ENCODE results near the gene CACNB4. TPM values are rescaled to one million over a fixed set of nuclear protein-coding genes. Genes with fewer than 3 reads are reported as not detected.

CACNB4 gene
- polyA plus RNA-seq, 12 donors, result 4.1 to 7.4 (median 5.1) TPM; not detected in 1

- no peak for DNase-seq
Measured at GRCh38 chr2:151860613-151861146, 238.2 kb downstream of the CACNB4 start.

- DNase-seq, result no peak
Measured at GRCh38 chr2:151860210-151860609, 238.6 kb downstream of the CACNB4 start.

GRCh38 chr2:151857650-151858049 is 241.2 kb downstream of the CACNB4 start:
- DNase-seq, result no peak

DNA sequence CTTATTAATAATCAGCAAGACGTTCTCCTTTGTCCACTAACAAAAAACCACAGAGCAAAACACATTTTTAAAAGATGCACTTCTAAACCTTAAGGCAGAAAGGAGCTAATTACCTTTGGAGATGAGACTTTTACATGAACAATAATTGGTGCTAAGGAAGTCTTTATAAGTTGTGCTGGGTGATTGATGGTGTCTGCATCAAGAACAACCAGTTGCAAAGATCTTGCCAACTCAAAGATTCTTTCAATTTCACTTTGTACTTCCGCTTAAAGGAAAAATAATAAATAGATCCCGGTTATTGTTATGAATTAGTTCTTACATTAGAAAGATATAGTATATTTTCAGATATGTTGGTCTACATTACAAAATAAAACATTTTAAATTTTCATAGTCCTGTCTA is 243.7 kb downstream of the CACNB4 start:
- DNase-seq, result no peak

DNA sequence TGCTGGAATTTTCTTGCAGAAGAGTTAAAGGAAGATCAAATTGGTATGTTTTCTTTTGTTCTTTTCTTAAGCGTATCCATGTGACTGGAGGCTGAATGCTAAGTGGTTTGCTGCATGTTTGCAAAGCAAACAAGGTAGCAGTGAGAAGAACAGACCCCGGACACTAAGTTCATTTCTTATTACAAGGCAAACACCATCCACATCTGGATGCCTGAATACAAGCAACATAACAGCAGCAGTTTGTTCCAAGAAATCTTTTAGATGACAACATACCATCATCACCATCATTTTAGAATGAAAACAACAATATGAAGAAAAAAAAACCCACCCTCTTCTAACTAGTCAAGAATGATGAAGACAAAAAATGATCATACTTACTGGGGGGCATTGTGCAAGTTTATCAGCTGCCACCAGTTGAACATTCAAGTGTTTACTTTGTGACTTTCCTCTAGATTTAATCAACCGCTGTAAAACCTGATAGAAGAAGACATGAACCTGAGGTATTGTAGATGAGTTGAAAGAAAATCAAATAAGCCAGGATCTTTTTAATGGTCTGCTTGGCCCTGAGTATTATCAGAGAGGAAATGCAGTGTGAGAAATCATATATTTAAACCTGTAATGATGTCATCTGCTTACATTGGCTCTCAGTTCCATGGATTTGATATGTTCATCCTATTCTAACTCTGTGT is 245.6 kb downstream of the CACNB4 start:
- no peak for DNase-seq

DNA sequence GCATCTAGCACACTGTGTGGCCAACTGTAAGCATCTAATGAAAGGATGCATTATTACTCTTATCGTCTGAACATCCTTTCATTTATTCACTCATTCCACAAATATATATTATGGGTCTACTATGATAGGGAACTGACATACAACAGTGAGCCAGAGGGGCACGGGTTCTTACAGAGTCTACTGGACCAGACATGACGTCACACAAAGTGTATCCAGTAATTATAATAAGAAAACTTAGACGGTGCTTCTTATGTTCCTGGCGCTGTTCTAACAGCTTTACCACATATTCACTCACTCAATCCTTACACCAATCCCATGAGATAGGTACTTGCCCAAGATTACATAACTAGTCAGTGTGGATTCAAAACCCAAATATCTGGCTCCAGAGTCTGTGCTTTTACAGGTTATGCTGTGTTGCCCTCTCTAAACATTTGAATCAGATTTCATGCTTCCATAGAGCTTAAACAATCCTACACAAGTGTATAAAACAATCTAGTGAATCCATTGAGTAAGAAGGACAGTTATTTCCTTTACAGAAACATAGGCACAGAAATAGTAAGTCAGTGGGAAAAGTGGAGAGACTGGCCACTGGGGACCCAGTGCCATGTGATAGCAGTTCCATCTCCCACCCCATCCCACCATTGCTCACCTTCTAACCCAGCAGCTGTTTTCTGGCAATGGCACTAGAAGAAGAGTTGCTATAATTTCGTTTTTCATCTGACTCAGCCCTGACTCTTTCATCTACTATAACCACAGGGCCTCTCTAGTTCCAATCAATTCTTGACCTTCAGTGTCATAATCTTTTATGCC is 246.4 kb downstream of the CACNB4 start:
- DNase-seq, result no peak

GRCh38 chr2:151851761-151852160 is 247.1 kb downstream of the CACNB4 start:
- DNase-seq, result no peak

DNA sequence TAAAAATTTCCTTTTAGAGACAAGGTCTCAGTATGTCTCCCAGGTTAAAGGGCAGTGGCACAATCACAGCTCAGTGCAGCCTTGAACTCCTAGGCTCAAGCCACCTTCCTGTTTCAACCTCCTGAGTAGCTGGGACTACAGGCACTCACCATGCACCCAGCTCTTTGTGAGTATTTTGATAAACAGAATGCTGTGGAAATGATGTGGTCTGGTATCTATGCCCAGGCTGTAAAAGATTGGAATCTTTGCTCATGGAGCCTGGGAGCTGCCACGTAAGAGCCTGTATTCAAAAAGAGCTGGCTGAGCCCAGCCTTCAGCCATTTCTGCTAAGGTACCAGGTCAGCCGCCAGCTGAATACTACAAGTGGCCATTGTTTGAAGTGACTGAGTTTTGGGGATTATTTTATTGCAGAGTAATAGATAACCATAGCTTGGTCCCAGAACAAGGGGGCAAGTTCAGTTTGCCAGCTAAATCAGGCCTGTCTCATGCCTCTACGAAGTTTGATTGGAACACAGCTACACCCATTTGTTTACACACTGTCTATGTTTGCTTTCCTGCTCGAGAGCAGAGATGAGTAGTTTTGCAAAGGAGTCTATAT is 249.3 kb downstream of the CACNB4 start:
- no peak for DNase-seq

GRCh38 chr2:151845884-151846283 is 253.0 kb downstream of the CACNB4 start:
- DNase-seq, result no peak

DNA sequence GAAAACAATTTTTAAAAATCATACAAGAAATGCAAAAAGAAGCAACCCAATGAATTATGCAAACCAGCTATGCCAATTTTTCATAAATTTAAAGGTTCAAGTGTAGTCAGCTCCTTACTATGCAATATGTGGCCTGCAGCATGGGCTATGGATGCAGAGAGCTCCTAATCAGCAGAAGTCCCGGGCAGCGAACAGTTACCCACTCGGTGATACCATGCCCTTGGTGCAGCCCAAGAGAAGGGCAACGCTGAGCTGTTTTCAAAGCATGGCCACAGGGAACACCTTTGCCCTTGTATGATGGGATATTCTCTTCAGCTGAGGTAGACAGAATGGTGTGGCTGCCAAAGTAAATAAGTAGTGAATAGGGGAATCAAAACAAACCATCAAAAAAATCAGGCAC is 253.4 kb downstream of the CACNB4 start:
- no peak for DNase-seq

DNA sequence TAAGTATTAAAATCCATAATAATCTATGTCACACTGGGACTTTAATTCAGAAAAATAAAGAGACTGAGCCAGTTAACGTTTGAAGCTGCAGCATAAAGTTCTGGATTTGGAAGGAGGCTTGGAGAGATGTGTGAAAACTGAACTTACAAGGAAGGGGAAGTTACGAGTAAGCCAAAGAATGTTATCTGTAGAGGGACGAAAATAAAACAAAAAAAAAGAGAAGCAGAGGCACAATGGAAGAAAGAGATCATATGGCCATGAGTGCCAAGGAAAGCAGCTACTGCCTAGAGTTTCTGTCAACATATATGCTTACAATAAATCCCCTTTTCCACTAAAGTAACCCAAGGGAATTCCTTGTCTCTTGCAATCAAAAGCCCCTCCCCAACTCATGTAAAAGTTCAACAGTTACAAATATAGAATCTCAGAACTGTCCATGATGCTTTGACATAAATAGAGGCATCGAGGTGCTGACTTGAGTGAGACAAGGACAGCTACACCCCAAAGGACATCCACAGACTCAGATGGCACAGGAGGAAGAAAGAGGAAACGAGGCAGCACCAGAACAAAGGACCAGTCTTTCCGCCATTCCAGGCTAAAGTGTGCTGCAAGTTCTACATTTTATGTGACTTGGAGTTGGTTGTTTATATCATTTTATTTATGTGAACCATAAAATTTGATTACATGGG is 254.5 kb downstream of the CACNB4 start:
- peak; percentile 35 for DNase-seq

DNA sequence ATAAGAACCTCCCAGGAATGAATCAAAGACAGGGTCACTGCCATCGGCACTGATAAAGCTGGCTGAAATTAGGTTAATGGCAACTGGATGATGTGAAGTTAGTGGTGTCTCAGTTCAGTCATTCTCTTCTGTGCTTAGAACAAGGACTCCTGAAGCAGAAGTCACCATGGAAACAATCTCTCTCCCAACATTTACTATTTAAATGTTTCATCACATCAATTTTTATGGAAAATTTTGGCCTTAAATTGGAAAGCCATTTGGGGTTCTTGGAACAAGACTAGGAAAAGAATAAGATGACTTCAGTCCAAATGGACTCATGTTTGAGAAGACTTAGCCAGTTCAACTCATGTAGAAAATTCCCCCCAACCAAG is 255.2 kb downstream of the CACNB4 start:
- DNase-seq, result peak; percentile 37

DNA sequence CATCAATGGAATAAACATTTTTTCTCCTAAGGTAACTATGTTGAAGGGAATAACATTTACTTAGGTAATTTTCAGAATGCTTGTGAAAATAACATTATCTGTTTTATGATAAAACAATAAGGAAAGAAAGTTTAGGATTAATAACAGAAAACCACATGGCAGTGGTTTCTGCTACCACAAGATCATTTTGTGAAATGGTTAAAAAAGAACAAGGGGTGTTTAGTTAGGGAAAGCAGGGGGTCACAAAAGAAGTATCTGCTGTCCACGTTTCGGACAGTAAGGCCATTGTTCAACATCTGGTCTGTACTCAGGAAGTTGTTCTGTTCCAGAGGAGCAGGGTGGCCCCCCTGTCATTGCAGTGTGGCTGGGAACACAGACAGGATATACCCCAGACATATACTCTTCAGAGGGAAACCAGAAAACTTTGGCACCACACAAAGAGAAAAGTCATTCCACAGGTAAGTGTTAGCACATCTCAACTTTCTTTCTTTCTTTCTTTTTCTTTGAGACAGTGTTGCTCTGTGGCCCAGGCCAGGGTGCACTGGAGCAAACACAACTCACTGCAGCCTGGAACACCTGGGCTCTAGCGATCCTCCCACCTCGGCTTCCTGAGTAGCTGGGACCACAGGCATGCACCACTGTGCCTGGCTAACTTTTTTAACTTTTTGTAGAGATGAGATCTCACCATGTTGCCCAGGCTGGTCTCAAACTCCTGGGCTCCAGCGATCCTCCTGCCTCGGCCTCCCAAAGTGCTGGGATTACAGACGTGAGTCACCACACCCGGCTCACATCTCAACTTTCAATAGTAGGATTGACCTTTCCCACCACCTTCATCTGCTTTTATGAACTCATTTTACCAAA is 255.8 kb downstream of the CACNB4 start:
- no peak for DNase-seq

- no peak for DNase-seq
Measured at GRCh38 chr2:151841047-151841424, 257.8 kb downstream of the CACNB4 start.

- DNase-seq, result no peak
Measured at GRCh38 chr2:151840216-151841046, 258.4 kb downstream of the CACNB4 start.

- peak; percentile 28 for DNase-seq
Measured at GRCh38 chr2:151837926-151838325, 260.9 kb downstream of the CACNB4 start.

- DNase-seq, result no peak
Measured at GRCh38 chr2:151833984-151834383, 264.9 kb downstream of the CACNB4 start.

GRCh38 chr2:151830961-151831360 is 267.9 kb downstream of the CACNB4 start:
- no peak for DNase-seq

DNA sequence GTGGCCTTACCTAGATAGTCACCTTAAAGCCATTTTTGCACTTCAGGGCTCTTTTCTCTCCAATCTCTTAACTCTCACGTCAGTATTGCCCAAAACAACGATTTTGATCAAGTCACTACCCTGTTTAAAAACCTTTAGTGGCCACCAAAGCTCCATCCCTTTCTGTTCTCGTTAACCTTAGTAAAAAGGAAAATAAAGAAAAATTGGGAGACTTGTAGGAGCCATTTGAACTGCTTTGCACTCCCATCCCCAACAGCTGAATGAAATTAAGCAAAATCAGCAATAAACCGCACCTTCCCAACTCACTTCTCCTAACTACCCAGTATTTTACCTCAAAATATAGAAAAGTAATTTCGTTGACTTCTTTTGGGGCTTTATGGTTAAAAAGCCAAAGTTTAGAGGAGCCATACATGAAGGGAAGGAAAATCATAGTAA is 269.9 kb downstream of the CACNB4 start:
- no peak for DNase-seq

Measured in muscle of arm (tissue), 12 donors.